Measurements from ENCODE around the gene RTKN.

RTKN gene

DNA sequence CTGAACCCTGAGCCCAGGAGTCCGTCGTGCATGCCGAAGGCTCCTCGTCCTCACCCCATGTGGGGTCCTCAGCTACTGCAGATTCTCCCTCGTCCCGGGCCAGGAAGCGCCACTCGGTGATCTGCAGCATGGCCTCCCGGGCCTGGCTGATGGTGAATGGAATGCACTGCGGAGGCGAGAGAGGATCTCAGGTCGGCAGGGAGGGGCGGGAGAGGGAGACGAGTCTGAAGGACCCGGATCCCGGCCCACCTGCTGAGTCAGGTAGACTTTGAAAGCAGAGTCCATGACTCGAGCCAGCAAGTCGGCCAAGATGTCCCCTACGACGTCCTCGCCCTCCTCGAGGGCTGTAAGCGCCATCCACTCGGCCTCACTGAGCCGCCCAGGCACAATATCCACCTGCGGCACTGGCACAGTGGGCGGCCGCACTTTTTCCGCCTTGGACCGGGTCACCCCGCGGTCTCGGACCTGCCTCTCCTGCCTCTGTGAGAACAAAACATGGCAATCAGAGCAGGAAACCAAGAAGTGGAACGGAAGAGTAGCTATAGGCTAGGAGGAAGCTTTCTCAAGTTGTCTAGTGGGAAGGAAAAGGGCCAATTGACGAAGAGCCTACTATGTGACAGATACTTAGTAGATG, 25.9 kb downstream of the RTKN start:
- DNase-seq (ENCODE audit: low spot score): no peak

DNA sequence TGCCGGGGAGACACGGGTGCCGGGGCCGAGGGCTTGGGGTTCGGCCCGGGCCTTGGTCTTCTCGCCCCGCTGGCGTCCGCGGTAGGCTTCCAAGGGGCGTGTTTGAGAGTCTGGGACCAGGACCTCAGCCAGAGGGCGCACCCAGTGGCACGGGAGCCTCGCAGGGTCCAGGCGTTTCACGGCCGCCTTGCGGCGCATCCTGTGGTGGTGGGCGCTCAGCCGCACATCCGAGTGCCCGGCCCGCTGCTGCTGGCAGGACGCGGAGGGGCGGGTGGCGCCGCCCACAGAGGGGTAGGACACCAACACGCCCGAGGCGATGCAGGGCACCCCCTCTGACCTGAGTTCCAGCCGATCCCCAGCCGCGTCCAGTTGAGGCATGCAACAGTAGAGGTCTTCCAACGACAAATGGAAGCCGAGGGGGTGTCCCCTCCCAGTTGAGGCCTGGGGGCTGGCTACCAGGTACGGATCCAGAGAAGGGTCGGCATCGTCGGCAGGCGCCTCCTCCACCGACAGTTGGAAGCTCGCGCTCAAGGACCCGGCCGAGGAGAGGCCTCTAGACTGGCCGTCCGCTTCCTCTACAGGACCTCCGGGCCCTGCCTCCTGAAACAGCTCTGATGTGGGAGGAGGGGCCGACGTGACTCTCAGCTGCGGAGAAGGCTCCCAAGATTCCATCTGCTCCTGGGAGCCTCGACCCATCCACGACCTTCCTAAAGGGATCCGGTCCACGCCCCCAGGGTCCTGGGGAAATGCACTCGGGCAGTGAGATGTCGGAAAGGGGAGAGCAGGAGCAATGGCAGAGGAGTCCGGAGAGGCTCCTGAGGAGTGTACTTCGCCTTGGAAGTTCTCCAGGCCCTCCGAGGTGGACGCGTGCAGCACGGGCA, 26.6 kb downstream of the RTKN start:
- DNase-seq (ENCODE audit: low spot score): no peak

DNA sequence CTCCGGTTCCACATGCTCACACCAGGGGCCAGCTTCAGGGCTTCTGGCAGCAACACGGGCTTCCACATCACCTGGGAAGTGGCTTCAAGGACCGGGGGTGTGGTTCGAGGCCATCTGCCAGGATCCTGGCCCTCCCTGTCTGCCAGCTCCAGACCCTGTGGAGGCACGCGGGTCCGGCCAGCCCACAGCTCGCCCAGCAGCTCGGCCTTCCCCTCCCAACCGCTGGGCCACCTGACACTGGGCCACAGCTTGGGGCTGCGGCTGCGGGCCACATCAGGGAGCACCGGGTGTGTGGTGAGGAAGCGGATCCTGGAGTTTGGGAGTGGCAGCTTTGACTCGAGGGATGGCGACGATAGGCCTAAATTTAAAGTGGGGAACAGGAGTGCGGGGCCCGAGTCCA, 27.3 kb downstream of the RTKN start:
- DNase-seq (ENCODE audit: low spot score): no peak

DNA sequence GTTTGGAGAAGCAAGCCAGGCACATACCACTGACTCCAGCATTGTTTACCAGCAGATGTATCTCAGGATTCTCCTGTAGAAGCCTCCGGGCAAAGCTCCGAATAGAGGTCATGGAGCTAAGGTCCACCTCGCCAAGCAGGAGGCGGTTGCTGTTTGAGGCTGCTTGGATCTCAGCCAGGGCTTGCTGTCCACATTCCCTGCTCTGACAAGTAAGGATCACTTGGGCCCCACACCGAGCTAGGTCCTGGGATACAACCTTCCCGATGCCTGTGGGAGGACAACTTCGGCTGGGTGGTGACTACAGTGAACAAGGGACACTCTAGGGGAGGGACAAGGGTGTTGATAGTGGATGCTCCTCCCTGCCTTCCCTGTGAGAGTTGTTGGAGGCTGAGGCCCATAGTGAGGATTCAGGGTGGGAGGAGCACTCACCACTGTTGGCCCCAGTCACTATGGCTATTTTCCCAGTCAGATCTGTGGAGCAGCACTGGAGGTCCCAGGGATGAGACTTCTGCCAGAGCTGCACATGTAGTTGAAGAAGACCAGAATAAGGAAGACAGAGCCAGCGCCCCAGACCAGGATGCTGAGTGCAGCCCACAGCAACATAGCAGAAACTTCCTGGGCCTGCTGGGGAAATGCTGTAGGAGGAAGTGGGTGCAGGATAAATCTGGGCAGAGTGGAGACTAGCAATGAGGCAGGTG, 28.6 kb downstream of the RTKN start:
- DNase-seq (ENCODE audit: low spot score): no peak

DNA sequence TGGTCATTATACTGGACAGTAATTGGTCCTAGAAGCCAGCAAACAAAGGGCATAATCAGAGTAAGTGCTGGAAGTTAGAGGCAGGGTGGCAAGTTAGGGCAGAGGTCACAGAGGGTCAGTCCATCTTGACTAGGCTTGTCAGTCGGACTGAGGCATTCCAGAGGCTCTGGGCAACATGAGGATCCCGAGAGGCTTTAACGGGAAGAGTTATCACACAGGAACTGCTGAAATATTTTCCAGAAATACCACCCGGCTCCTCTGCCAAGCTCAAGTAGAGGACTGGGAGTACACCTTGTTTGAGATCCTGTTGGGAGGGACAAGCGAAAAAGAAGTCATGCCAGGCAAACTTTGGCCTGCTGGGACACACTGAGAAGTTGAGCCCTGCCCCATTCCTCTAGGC, 34.1 kb downstream of the RTKN start:
- DNase-seq (ENCODE audit: low spot score): no peak

DNA sequence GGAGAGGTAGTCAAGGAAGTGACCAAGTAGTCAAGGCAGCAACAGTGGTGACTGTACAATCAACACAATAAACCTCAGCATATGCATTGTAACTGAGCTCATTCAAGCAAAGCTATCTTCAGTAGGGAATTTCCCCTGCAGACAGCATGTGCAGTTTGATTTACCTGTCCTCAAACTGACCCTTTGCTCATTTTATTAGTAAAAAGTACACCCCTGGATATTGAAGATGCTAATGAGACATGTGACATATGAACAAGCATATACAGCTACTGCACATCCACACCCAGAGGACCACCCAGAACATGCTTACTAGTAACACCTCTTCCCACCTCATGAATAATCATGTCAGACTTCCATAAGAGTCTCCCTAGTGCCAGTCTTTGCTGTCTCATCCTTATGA, 35.7 kb downstream of the RTKN start:
- DNase-seq (ENCODE audit: low spot score): no peak

DNA sequence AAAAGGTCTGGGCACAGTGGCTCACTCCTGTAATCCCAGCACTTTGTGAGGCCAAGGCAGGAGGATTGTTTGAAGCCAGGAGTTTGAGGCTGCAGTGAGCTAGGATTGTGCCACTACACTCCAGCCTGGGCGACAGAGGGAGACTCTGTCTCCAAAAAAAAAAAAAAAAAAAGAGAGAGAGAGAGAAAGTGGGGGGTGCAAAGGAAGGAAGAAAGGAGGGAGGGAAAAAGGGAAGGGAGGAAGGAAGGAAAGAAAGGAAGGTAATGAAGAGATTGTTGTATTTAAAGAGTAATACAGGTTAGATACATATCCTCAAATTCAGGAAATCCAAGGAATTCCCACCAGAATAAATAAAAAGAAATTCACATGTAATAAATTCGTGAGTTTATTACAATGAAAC, 39.8 kb downstream of the RTKN start:
- no peak for DNase-seq (ENCODE audit: low spot score)

DNA sequence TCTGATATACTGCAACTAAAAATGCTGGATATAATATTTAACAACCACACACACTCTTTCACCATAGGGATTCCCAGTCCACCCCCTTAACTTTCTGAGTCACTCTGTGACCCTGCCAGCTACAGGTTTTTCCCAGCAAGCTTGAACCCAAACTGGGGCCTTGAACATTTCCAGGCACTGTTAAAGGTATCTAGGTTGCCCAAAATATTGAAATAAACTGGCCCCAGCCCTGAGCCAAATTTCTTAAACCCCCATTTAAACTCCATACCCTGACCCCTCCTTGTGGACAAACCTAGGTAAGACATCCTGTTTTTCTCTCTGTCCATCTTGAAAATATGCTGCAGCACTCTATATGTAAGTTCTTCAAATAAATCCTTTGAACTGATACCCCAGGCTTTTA, 42.0 kb downstream of the RTKN start:
- DNase-seq (ENCODE audit: low spot score): peak; percentile 37

DNA sequence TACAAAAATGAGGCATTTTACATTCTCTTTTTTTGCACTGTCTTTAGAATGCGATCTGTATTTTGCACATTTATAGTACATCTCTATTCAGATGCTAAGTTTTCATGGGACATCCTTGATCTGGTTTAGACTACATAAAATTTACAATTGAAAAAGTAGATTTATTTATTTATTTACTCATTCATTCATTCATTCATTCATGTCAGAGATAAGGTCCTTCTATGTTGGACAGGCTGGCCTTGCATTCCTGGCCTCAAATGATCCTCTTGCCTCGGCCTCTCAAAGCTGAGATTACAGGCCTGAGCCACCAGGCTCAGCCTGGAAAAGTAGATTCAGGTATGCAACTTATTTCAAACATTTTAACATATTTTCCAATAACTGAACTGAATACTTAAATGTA, 45.6 kb downstream of the RTKN start:
- no peak for DNase-seq (ENCODE audit: low spot score)

DNA sequence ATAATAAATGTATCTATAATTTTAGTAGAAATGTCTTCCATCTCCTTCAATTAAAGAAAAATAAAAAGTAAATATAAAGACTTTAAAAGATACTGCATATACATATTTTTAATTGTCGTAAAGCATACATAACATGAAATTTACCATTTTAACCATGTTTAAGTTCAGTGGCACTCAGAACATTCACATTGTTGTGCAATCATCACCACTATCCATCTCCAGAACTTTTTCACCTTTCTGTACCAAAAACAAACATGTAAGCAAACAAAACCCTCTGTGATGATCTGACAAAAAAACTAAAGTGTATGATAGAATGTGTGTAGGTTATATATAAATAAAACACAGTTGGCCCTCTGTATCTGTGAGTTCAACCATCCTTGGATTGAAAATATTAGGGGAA, 48.2 kb downstream of the RTKN start:
- DNase-seq (ENCODE audit: low spot score): no peak

DNA sequence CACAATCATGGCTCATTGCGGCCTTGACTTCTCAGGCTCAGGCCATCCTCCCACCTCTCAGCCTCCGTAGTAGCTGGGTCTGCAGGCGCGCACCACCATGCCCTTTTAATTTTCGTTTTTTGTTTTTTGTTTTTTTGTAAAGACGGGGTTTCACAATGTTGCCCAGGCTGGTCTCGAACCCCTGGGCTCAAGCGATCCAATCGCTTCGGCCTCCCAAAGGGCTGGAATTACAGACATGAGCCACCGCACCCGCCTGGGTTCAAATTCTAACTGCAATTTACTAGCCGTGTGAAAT, 49.3 kb downstream of the RTKN start:
- no peak for DNase-seq (ENCODE audit: low spot score)

DNA sequence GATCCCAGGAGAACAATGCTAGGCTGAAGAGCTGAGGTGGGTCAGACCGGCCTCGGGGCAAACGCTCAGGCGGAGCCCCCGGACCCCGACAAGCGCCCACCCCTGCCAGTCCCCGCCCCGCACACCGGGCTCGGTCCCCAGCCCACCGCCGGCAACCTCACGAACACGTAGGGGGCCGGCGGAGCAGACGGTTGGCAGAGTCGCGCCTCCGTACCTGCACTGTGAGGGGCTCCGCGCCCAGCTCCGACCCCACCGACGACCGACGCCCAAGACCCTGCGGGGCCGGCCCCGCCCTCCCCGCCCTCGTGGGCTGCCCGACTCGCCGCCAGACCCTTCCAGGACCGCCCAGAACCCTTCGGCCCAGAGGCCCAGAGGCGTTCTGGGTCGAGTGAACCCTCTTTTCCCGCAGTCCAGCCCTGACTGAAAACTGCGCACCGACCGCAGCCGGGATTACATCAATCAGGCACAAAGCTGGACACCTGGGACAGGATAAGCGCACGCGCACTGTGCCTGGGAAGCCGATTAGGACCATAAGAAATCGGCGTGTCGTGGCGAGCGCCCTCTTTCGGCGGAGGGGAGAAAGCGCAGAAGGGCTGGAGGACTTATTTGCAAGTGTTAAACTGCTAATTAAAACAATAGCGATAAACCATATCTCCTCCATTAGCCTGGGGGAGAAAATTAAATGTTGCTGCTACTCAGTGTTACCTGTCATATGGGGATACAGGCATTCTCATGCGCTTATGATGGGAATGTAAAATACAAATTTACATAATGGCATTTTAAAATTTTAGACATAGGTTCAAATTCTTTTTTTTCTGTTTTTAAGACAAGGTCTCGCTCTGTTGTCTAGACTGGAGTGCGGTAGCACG, 49.9 kb downstream of the RTKN start:
- peak; percentile 63 for DNase-seq (ENCODE audit: low spot score)

DNA sequence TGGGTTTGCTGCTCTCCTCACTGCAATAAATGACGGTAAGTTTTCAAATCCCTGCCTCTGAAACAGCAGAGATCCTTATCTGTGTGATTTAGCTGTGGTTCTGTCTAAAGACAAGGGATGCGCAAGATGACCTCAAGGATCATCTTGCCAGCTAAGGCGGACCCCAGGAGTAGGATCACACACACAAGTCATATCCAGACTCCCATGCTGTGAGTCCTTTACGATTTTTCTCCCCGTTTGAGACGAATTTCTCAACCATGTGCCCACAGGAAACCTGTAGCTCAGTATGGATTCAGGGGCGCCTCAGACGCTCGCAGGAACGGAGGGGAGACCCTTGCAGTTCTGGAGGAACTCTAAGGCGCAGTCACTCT, 50.5 kb downstream of the RTKN start:
- DNase-seq (ENCODE audit: low spot score): no peak

DNA sequence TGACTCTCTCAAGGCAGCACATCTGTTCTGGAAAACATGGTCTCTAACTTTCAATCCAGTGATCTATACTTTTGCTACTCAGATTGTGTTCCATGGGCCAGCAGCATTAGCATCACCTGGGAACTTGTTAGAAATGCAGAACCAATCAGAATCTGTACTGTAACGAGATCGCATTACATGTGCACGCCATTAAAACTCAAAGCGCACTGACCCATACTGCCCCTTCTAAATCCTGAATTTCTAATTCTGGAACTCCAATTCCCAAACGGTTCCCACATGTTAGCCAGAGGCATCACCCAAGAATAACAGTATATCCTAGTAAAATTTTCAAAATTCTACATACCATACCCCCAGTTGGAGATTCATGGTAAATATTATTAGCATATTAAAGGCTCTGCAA, 51.1 kb downstream of the RTKN start:
- no peak for DNase-seq (ENCODE audit: low spot score)

DNA sequence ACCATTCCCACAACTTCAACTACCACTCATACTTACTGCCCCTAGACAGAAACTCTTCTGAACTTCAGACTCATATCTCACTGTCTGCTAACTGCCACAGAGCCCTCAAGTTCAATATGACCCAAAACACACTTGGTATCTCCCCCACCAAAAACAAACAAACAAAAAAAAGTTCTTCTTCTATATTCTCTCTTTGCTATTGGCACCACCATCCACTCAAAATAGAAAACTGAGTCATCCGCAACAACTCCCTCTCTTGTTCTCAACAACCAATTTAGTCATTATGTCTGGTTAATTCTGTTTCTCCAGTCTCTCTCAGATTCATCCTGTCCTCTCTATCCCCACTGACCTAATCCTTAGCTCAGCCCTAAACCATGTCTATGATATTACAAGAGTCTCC, 54.4 kb downstream of the RTKN start:
- DNase-seq (ENCODE audit: low spot score): no peak

DNA sequence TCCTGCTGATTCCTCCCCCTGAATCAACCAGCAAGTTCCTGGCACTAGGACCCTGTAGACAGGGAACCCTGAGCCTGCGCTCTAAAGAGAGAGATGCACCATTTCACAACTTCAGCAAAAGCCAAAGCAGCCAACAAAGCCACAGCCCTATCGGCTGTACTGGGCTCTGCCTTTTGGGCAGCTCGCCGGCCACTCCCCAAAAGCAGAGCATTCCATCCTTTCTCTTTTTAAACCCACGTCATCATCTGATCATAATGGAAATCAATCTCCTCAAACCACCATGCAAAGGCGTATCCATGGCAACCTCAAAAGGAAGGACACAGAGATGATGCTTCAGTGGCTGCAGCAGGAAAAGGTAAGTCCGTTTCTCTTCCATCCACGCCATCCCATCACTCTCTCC, 56.3 kb downstream of the RTKN start:
- DNase-seq (ENCODE audit: low spot score): no peak

DNA sequence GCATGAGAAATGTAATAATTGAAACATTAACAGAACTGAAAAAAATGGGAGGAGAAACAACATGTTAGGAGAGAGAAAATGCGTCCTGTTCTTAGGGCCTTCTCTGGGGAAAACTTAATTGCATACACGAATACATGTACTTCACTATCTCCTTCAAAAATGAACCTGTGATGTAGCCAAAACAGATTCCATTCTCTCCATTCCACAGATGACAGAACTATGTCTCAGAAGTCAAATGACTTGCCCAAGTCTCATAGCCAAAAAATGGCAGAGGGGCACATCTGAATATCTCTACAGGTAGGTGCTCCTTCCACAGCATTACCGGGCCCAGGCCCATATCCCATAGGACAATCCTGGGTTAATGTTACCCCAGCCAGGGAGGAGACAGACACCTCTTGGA, 57.7 kb downstream of the RTKN start:
- no peak for DNase-seq (ENCODE audit: low spot score)

DNA sequence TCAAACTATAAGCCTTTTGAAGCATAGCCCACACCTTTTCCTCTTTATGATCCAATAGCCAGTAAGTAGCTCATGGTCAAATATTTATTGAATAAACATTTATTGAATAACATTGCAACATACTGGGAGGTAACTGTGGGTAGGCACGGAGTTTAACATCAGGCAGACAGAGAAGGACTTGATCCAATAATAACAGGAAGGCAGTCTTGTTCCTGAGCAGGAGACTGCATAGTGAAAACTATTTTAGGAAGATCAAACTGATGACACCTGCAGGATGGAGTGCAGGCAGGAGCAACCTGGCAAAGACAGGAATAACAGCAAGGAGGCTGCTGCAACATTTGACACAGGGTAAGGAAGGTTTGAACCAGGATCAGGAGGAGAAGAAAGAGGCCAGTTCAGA, 58.5 kb downstream of the RTKN start:
- DNase-seq (ENCODE audit: low spot score): no peak

DNA sequence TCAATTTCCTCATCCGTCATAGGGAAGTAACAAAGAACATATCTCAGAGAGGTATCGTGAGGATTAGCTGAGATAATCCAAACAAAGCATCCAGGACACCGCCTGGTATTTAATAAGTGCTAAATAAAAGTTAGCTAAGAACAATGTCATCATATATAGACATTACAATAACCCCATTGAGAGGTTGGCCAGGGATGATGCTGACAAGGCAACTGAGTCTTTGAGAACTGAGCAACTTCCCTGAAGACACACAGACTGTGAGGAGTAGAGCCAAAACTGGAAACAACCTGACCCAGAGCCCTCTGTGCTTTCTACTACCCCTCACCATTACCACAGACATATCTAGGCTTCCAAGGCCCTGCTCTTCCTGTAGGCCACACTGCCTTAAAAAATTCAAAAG, 60.0 kb downstream of the RTKN start:
- no peak for DNase-seq (ENCODE audit: low spot score)

DNA sequence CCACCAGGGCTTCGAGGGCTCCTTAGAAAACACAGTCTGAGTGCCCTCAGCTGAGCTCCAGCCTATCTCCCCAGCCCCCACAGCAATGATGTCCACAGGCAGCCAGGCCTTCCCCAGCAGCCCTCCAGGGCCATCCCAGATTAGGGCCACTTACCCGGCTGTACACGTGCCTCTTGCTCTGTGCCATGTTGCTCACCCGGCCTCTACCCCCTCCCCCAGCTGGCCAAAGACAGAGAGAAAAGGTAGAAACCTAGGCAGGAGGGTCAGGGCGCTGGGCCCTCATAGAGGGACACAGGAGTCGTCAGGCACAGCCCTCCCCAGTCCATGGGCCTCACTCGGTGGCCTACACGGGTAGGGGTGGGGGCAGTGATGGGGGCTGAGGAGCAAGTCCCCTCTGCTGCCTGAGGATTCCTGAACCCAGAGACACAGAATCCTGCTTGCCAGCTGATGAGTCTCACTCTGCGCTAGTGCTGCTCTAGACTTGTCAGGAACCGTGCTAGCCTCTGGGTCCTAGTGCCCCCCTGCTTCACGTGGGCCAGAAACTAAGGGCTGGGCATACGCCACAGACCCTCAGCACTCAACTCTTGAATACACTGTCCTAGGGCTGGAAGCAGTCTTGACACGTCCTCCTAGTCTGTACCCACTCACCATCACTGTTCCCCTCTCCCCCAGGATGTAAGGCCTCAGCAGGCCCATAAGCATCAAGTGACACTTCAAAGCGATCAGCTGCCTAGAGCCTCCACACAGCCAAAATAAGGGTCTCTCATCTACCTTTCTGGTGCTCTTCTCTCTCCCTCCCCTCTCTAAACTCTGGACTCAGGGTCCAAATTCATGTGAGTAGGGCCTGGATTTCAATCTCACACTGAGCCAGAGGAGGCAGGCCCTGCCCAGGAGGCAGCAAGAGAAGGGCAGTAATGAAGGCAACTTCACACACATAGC, 61.6 kb downstream of the RTKN start, which contains the start of gene DCTN1:
Gene DCTN1, minus strand, starts transcription at position 461 of the 939 bp plus-strand sequence. Its CDS starts 274 bp downstream, at position 187.
- DNase-seq (ENCODE audit: low spot score): peak; percentile 26

DNA sequence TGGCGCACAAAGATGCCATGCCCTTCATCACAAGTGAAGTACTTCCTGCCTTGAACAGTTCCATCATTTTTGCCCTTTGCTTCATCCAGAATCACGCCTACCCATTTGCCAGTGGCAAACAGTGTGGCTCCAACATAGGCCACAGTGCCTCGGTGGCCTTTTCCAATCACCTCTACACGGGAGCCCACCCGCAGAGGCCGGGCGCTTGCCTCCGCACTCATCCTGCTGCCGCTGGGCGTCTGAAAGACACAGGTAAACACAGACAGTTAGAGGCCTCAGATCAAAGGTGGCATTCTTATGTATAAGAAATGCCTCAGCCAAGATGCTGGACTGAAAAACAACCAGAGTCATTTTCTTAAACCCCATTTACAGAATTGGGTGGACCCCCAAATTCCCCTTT, 63.7 kb downstream of the RTKN start:
- no peak for DNase-seq (ENCODE audit: low spot score)
